SU-DHL-6 (cell line): Measurements from ENCODE around the gene STRBP.

Experiments used
- H2AFZ ChIP-seq: fragments of 200-600 bp; sonication (generic); 2 replicates; pipeline ENCODE4 v1.6.1; 2014; ENCODE audit warnings: low read depth, mild to moderate bottlenecking, moderate library complexity, mixed read lengths, antibody characterized with exemption, low read length; ENCODE audit not compliant: severe bottlenecking
- H3F3A ChIP-seq: fragments of 200-600 bp; shearing (Covaris generic); 2 replicates; pipeline ENCODE4 v1.6.0; 2016; ENCODE audit warnings: antibody characterized with exemption, mild to moderate bottlenecking; ENCODE audit not compliant: insufficient read depth
- H3K27ac ChIP-seq: fragments of 200-600 bp; sonication (generic); 2 replicates; pipeline ENCODE4 v1.5.1; 2016; ENCODE audit warnings: low read depth, mild to moderate bottlenecking, low read length, moderate library complexity, mixed read lengths
- H3K27me3 ChIP-seq: fragments of 200-600 bp; sonication (generic), shearing (Covaris generic); 2 replicates; pipeline ENCODE4 v1.6.0; 2014; ENCODE audit warnings: mild to moderate bottlenecking, low read length
- H3K36me3 ChIP-seq: fragments of 200-600 bp; sonication (generic); 2 replicates; pipeline ENCODE4 v1.6.1; 2014; ENCODE audit warnings: mild to moderate bottlenecking, low read length, mixed read lengths
- H3K4me2 ChIP-seq: fragments of 300-600, 200-600 bp; shearing (Covaris generic), sonication (generic); 2 replicates; pipeline ENCODE4 v1.6.0; 2014; ENCODE audit warnings: low read length, low read depth, mild to moderate bottlenecking; ENCODE audit not compliant: poor library complexity, severe bottlenecking
- H3K4me3 ChIP-seq: fragments of 200-600 bp; sonication (generic); 2 replicates; pipeline ENCODE4 v1.5.1; 2014; ENCODE audit warnings: antibody characterized with exemption, low read length, mild to moderate bottlenecking, mixed read lengths; ENCODE audit not compliant: insufficient read depth, poor library complexity, severe bottlenecking
- H3K79me2 ChIP-seq: fragments of 200-600 bp; sonication (generic); 2 replicates; pipeline ENCODE4 v1.6.1; 2014; ENCODE audit warnings: mild to moderate bottlenecking, low read length, moderate library complexity; ENCODE audit not compliant: insufficient read depth
- H3K9ac ChIP-seq: fragments of 200-600 bp; sonication (generic); 2 replicates; pipeline ENCODE4 v1.7.0; 2014; ENCODE audit warnings: mild to moderate bottlenecking, low read length
- H3K9me2 ChIP-seq: fragments of 200-600 bp; sonication (generic); replicated peaks from 2 replicates; pipeline ENCODE4 v1.6.1; 2014; ENCODE audit warnings: low read length; ENCODE audit not compliant: insufficient read depth
- H3K9me3 ChIP-seq: fragments of 200-600 bp; sonication (generic); 2 replicates; pipeline ENCODE4 v1.6.1; 2014; ENCODE audit warnings: low read length, mixed read lengths; ENCODE audit not compliant: insufficient read depth
- H4K20me1 ChIP-seq: fragments of 200-600 bp; sonication (generic); 2 replicates; pipeline ENCODE4 v1.6.1; 2014; ENCODE audit warnings: low read depth, mild to moderate bottlenecking, antibody characterized with exemption, low read length, moderate library complexity, mixed read lengths
- EZH2phosphoT487 ChIP-seq: fragments of 200-600 bp; sonication (generic), shearing (Covaris generic); conservative IDR thresholded peaks from 2 replicates; pipeline ENCODE4 v1.6.1; 2018; ENCODE audit warnings: mild to moderate bottlenecking, antibody characterized with exemption, low read length, moderate library complexity, mixed read lengths
- TF ChIP-seq, protein P1 (sequence below): fragments of 200-600 bp; sonication (generic); IDR thresholded peaks from one replicate; pipeline ENCODE4 v1.5.1; 2017; ENCODE audit warnings: antibody characterized with exemption, mild to moderate bottlenecking, low read length, moderate library complexity; ENCODE audit not compliant: insufficient read depth, poor library complexity, severe bottlenecking

Gene STRBP

DNA sequence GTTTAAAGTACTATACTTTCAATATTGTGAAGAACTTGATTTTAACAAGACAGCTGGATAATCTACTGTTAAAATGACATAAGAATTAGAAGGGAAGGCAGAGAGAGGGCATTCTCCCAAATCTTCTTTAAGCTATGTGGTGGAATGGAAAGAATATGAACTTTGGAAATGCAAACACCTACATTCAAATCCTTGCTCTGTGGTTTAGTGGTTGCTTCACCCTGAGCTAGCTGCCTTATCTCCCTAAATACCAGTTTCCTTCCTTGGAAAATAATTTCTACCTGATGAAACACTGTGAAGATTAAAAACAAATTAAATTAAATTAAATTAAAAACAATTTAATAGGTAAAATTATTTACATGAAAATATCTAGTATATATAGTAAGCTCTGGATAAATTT, 136.4 kb downstream of the STRBP start:
- H3K9me3 ChIP-seq: no peaks in the 10 kb centered on the region
- peaks cover 83% of the 10 kb centered on the region for H3K36me3 ChIP-seq

DNA sequence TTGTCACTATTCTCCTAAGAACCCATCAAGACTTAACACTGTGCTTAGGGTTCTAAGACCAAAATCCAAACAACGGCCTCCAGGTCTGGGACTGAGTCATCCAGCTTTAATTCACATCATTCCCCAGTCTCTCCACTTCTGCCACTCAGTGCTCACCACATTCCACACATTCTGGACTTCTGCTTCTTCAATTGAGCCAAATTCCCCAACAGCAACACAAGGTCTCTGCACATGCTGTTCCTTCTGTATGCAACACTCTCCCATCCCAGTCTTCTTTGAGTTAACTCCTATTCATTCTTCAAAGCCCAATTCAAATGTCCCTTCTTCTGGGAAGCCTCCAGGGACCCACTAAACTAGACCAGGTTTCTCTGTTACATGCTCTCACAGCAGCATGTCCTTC, 137.1 kb downstream of the STRBP start:
- Histone ChIP-seq H3K27me3 (no peaks in the 10 kb centered on the region), H3K4me3 (no peak overlapping the region), H3F3A (0 out of 2 replicates have a peak, but pooled peaks cover 3% of the 10 kb centered on the region), H3K79me2 (peaks cover 4% of the 10 kb centered on the region; the same call in 1 of the 2 replicates), H3K4me2 (no peak overlapping the region), H3K27ac (no peak overlapping the region), H3K36me3 (peaks cover 82% of the 10 kb centered on the region), H3K9ac (no peak overlapping the region), H2AFZ (no peak overlapping the region), H3K9me3 (no peaks in the 10 kb centered on the region), H4K20me1 (no peaks in the 10 kb centered on the region), H3K9me2 (no peaks in the 10 kb centered on the region)
- TF ChIP-seq EZH2phosphoT487: no peak
- TF ChIP-seq, protein P1, sequence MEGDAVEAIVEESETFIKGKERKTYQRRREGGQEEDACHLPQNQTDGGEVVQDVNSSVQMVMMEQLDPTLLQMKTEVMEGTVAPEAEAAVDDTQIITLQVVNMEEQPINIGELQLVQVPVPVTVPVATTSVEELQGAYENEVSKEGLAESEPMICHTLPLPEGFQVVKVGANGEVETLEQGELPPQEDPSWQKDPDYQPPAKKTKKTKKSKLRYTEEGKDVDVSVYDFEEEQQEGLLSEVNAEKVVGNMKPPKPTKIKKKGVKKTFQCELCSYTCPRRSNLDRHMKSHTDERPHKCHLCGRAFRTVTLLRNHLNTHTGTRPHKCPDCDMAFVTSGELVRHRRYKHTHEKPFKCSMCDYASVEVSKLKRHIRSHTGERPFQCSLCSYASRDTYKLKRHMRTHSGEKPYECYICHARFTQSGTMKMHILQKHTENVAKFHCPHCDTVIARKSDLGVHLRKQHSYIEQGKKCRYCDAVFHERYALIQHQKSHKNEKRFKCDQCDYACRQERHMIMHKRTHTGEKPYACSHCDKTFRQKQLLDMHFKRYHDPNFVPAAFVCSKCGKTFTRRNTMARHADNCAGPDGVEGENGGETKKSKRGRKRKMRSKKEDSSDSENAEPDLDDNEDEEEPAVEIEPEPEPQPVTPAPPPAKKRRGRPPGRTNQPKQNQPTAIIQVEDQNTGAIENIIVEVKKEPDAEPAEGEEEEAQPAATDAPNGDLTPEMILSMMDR: no peak

More for the DNA sequence above, 136.4 kb downstream of the STRBP start:
- H3K9ac ChIP-seq: no peak overlapping the region
- 0 out of 2 replicates have a peak, but pooled peaks cover 3% of the 10 kb centered on the region for H3F3A ChIP-seq
- no peak overlapping the region for H3K27ac ChIP-seq
- no peak for TF ChIP-seq EZH2phosphoT487
- TF ChIP-seq, protein P1: no peak
- H3K4me3 ChIP-seq: no peak overlapping the region
- peaks cover 4% of the 10 kb centered on the region; the same call in 1 of the 2 replicates for H3K79me2 ChIP-seq
- no peaks in the 10 kb centered on the region for H3K9me2 ChIP-seq
- H3K4me2 ChIP-seq: no peak overlapping the region
- H2AFZ ChIP-seq: no peak overlapping the region
- H3K27me3 ChIP-seq: no peaks in the 10 kb centered on the region
- no peaks in the 10 kb centered on the region for H4K20me1 ChIP-seq

DNA sequence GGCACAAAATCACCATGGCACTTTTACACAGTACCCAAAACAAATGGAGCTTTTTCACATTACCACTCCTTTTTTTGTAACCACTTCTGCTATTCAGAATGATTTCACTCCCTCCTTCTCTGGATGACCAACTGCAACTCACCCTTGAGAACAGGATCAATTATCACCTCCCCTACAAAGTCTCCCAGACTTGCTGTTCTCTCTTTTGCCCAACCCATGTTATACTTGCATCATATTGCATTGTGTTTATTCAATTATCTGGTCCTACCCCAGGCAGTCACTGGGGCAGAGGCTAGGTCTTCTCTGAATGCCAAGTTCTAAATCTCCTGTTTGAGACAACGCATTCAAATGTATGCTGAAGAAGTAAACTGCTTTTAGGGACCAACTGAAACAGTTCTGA, 139.0 kb downstream of the STRBP start:
- H3K4me2 ChIP-seq: no peak overlapping the region

More for the DNA sequence above, 139.0 kb downstream of the STRBP start:
- H3K36me3 ChIP-seq: peaks cover 73% of the 10 kb centered on the region
- H3K9me3 ChIP-seq: no peaks in the 10 kb centered on the region
- no peak for TF ChIP-seq EZH2phosphoT487
- TF ChIP-seq, protein P1: no peak
- H3K9me2 ChIP-seq: no peaks in the 10 kb centered on the region
- H3F3A ChIP-seq: 0 out of 2 replicates have a peak, but pooled peaks cover 3% of the 10 kb centered on the region
- no peak overlapping the region for H3K9ac ChIP-seq
- no peak overlapping the region for H2AFZ ChIP-seq
- H3K4me3 ChIP-seq: no peak overlapping the region
- no peaks in the 10 kb centered on the region for H4K20me1 ChIP-seq
- H3K79me2 ChIP-seq: peaks cover 8% of the 10 kb centered on the region; the same call in 1 of the 2 replicates
- H3K27me3 ChIP-seq: no peaks in the 10 kb centered on the region
- H3K27ac ChIP-seq: no peak overlapping the region
